ENCODE data around the gene SMYD4.
"Not testable (repeated sequence)": the region's sequence is repeated elsewhere in the genome, so short reads cannot be mapped to it uniquely, and the experiment has no call there.

The SMYD4 gene

DNA sequence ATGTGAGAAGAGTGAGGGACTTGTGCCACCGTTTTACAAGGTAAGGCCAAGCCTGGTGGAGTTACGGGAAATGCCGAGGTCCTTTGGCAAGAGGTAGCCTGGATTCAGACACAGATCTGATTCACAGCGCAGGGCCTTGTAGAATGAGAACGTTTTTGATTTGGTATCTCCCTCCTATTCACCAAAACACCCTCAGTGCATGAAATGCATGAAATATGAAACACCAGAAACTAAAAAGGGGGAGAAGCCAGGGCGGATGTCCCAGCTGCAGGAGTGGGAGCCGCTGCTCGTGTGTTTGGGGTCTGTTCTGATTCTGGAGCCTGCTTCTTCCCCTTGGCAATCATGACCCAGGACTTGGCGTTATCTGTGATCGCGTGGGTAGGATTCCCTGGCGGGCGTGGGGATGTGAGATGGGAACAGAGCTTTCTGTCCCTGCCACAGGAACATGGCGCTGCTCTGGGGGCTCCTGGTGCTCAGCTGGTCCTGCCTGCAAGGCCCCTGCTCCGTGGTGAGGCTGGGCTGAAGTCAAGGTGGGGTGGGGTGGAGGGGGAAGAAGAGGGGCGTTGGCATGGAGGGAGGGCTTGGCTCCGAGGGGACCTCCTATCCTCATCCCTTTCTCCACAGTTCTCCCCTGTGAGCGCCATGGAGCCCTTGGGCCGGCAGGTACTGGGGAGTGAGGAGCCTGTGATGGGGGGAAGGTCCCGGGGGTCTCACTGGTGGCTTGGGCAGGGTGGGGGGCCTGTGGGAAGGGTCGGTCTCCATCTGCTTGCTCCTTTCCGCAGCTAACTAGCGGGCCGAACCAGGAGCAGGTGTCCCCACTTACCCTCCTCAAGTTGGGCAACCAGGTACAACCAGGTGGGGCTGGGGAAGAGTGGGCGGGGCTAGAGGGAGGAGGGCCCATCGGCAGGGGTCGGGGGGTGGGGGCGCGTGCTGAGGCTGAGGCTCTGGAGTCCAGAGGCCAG is 84.9 kb downstream of the SMYD4 start (continued):
- no peak for TF ChIP-seq ZNF274 (IDR thresholded peaks at IDR 0.05; ENCODE audit: low read length)
- no peak for TF ChIP-seq ZNF274 (tag by site-specific recombination; IDR thresholded peaks at IDR 0.05; ENCODE audit: borderline replicate concordance)
- no peak for TF ChIP-seq WT1 (tag by site-specific recombination; IDR thresholded peaks at IDR 0.05)
- no peak for TF ChIP-seq ZSCAN30 (tag by site-specific recombination; IDR thresholded peaks at IDR 0.05)
- TF ChIP-seq ZNF521 (tag by site-specific recombination; IDR thresholded peaks at IDR 0.05): no peak
- TF ChIP-seq, protein P1, sequence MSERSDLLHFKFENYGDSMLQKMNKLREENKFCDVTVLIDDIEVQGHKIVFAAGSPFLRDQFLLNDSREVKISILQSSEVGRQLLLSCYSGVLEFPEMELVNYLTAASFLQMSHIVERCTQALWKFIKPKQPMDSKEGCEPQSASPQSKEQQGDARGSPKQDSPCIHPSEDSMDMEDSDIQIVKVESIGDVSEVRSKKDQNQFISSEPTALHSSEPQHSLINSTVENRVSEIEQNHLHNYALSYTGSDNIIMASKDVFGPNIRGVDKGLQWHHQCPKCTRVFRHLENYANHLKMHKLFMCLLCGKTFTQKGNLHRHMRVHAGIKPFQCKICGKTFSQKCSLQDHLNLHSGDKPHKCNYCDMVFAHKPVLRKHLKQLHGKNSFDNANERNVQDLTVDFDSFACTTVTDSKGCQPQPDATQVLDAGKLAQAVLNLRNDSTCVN (tag by site-specific recombination; optimal IDR thresholded peaks at IDR 0.05): no peak
- no peak for TF ChIP-seq ZNF155 (tag by site-specific recombination; IDR thresholded peaks at IDR 0.05)

DNA sequence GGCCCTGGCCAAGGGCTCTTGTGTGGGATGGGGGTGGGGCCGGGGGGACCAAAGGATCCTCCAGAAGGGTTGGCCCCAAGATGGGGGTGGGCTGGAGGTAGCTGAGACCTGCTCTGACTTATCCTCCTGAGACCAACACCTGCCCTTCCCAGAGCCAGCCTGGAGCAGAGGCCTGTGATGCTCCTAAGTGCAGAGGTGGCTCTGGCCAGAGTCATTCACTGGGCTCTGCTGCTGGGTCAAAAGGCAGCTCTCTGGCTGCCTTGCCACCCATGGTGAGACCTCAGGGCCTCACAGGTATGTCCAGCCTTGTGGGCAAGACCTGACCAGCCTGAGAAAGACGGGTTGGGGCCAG is 86.6 kb downstream of the SMYD4 start:
- POLR2A ChIA-PET: no interaction called here
- CTCF ChIA-PET: interaction anchor here (0.5 kb wide), 1 partner anchor 296 kb away, joined by 3 read pairs; no protein-coding TSS in a partner anchor
- TF ChIP-seq TRIM28 (IDR thresholded peaks at IDR 0.05; ENCODE audit: borderline replicate concordance, low read length): no peak
- Histone ChIP-seq H3K9me3 (ENCODE audit: control insufficient read depth, insufficient read depth, low read depth, low read length) (no peaks in the 10 kb centered on the region), H3K4me3 (ENCODE audit: low read depth, low read length) (no peak overlapping the region), H3K36me3 (ENCODE audit: control insufficient read depth in 2 of 2, insufficient read depth in 1 of 2, low read length in 2 of 2) (peaks cover 0 to under 1% of the 10 kb centered on the region in 2 experiments; a peak in 1 of 3 replicates), H3K27ac (ENCODE audit: extremely low read depth, low read depth, low read length) (no peak overlapping the region), H3K4me1 (ENCODE audit: control insufficient read depth, insufficient read depth, low read length) (no peaks in the 10 kb centered on the region)

DNA sequence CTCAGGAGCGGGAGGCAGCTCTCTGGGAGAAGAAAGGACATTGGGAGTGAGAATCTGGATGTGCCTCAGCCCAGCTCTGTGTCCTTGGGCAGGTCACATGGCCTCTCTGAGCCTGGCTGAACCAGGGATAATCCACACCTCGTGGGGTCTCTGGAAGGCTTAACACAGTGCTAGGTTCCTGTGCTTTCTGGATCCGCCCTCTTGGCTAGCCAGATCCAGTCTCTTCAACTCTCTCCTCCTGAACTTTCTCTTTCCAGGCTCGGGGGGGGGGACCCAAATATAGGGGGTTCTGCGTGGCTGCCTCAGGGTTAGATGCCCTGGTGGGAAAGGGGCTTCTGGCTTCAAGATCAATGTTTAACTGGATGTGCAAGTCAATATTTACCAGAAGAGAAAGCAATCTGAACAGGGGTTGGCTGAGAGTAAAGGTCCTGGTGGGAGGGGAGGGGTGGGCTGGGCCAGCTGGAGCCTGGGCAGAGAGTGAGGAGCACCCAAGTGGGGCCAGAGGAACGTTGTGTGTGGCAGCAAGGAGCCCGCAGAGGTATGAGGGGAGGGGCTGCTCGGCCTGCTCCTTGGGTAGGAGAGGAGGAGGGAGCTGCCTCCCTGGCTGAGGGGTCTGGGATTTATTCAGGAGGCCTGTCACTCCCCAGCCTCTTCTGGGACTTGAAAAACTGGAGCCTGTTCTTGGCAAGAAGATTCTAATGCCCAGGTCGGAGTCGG is 87.2 kb downstream of the SMYD4 start, which contains the start of gene SERPINF2:
Gene SERPINF2, plus strand, starts transcription at position 501 of the 717 bp plus-strand sequence. CDS start 2,125 bp downstream, outside the sequence.
- CTCF ChIA-PET: no interaction called here
- Histone ChIP-seq H3K36me3 (ENCODE audit: control insufficient read depth in 2 of 2, insufficient read depth in 1 of 2, low read length in 2 of 2) (peaks cover 0 to 5% of the 10 kb centered on the region in 2 experiments; a peak in 1 of 3 replicates), H3K9me3 (ENCODE audit: control insufficient read depth, insufficient read depth, low read depth, low read length) (no peaks in the 10 kb centered on the region), H3K4me3 (ENCODE audit: low read depth, low read length) (no peak within 1 kb of the TSS), H3K27ac (ENCODE audit: extremely low read depth, low read depth, low read length) (no peak within 1 kb of the TSS), H3K4me1 (ENCODE audit: control insufficient read depth, insufficient read depth, low read length) (no peaks in the 10 kb centered on the region)
- TF ChIP-seq ZBTB48 (tag by site-specific recombination; IDR thresholded peaks at IDR 0.05) (no peak), ZSCAN16 (tag by site-specific recombination; IDR thresholded peaks at IDR 0.05) (no peak), ZNF175 (tag by site-specific recombination; IDR thresholded peaks at IDR 0.05) (no peak), ZNF155 (tag by site-specific recombination; IDR thresholded peaks at IDR 0.05) (no peak), ZNF133 (tag by site-specific recombination; IDR thresholded peaks at IDR 0.05) (no peak), ZXDB (tag by site-specific recombination; IDR thresholded peaks at IDR 0.05) (no peak)
- TF ChIP-seq, protein P2, sequence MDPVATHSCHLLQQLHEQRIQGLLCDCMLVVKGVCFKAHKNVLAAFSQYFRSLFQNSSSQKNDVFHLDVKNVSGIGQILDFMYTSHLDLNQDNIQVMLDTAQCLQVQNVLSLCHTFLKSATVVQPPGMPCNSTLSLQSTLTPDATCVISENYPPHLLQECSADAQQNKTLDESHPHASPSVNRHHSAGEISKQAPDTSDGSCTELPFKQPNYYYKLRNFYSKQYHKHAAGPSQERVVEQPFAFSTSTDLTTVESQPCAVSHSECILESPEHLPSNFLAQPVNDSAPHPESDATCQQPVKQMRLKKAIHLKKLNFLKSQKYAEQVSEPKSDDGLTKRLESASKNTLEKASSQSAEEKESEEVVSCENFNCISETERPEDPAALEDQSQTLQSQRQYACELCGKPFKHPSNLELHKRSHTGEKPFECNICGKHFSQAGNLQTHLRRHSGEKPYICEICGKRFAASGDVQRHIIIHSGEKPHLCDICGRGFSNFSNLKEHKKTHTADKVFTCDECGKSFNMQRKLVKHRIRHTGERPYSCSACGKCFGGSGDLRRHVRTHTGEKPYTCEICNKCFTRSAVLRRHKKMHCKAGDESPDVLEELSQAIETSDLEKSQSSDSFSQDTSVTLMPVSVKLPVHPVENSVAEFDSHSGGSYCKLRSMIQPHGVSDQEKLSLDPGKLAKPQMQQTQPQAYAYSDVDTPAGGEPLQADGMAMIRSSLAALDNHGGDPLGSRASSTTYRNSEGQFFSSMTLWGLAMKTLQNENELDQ (tag by site-specific recombination; IDR thresholded peaks at IDR 0.05; ENCODE audit: low read depth): no peak
- POLR2A ChIA-PET: no interaction called here

DNA sequence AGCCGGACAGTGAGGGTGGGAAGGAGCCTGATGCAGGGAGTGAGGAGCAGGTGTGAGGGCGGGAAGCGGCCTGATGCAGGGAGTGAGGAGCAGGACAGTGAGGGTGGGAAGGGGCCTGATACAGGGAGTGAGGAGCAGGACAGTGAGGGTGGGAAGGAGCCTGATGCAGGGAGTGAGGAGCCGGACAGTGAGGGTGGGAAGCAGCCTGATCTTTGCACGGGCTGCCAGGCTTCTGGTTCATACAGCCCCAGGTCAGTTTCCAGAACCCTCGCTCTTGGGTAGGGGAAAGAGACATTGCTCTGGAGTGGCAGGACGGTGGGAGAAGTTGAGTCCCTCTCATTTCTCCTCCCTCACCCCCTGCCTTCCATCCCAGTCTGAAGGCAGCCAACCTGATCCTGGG is 87.8 kb downstream of the SMYD4 start:
- POLR2A ChIA-PET; H3K4me3 ChIP-seq (ENCODE audit: low read depth, low read length); H3K9me3 ChIP-seq (ENCODE audit: control insufficient read depth, insufficient read depth, low read depth, low read length); H3K27ac ChIP-seq (ENCODE audit: extremely low read depth, low read depth, low read length); H3K4me1 ChIP-seq (ENCODE audit: control insufficient read depth, insufficient read depth, low read length); CTCF ChIA-PET: not testable (repeated sequence)
- peaks cover 0 to 12% of the 10 kb centered on the region in 2 experiments; a peak in 1 of 3 replicates for H3K36me3 ChIP-seq (ENCODE audit: control insufficient read depth in 2 of 2, insufficient read depth in 1 of 2, low read length in 2 of 2)

Measured in HEK293 (cell line).